Stimulated activated CD4-positive, alpha-beta T cell treated with anti-CD3 and anti-CD28 coated beads, Interleukin-12 subunit alpha, Interleukin-12 subunit beta, amount 100 ng/mL, for 24 hours (primary cell): ENCODE results near the gene TMEM184A.

Experiments
- DNase-seq, 2 experiments: peaks; one replicate each; pipeline ENCODE4 v3.0.0-alpha.2; 2020; ENCODE audit warnings: low read depth in 2 of 2

Gene TMEM184A

DNA sequence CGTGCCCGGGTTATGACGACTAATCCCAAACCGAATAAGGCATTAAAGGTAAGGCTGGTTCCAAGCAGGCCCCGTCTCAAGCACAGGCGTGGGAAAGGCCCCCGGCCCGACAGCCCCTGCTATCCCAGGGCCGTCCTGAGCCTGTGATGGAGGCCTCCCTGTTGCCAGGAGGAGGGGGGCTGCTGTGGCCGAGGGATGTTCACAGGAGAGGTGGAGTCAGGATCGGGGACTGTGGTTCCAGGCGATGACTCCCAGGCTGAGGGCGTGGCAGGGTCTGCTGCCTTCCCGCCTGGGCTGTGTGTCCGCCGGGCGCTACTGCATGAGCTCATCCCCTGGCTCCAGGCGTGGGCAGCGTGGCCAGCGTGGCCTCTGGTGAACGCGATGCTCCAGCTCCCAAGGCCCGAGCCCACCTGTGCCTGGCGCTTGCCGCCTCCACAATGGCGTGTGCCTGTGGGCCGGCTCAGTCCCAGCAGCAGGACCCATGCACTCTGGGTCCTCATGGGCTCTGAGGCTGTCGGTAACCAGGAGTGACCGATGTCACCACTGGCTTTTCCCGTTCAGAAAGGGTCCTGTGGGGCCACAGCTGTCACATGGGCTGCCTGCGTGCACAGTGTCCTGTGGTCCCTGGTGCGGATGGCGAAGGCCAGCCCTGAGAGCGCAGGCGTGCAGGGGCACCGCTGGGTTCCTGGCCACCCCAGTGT, 16.7 kb downstream of the TMEM184A start:
- no peak for DNase-seq

DNA sequence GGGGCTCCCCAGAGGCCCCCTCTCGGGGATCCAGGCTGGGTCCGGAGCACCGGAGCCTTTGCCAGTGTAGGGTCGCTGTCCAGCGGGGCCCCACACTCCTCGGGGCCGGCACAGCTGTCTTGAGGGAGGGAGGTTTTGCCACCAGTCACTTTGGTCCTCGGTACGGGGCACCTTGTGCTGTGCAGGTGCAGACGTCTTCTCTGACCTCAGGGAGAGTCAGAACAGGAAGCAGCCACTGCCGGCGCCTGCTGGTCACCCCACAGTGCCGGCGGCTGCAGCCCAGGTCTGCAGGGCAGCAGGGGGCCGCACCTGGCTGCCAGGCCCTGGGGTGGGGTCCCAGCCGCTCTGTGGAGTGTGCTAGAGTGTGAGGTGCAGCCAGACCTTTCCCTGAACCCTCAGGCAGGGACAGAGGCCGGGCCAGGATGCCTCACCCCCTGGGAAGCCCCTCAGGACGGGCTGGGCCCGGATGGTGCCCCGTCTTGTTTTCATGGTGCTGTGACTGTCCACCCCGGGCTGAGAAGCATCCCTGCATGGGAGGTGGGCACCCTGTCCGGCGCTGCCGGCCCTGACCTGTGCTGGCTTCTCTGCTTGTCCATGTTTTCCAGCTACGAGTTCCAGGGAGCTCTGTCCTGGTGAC, 17.3 kb downstream of the TMEM184A start:
- DNase-seq: no peak

DNA sequence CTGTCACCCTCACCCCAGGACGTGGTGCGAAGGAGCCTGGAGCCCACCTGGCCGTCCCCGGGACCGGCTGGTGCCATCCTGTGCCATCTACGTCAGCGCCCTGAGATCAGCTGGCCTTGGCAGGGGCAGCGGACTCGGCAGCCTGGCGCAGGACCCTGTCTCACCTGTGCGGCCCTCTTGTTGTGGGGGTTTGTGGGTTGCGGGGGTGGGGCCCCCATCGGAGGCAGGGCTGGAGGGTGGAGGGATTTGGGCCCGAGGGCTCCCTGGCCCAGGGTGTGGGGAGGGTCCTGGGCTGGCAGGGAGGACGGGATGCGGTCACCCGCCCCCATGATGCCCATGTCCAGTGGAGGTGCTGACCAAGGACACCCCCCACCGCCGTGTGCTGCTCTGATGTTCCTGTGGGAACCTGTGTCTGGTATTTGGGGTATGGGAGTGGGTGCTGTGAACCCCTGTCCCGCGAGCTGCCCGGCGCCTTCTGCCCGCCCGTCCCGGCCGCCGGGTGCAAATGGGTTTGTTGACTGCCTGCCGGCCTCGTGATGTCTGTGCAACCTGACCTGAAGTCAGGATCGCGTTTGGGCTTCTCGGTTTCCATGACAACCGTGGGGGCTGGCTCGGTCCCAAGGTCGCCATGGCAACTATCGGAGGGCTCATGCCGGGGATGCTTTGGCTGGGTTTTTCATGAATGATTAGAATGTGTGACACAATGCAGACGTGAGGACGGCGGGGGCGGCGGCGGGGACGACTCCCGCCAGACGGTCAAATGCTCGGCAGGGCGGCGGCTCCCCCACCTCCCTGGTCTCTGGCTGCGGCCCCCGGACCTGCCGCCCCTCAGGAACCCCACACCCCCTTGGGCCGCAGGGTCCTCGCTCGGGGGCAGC, 18.2 kb downstream of the TMEM184A start:
- DNase-seq: no peak

DNA sequence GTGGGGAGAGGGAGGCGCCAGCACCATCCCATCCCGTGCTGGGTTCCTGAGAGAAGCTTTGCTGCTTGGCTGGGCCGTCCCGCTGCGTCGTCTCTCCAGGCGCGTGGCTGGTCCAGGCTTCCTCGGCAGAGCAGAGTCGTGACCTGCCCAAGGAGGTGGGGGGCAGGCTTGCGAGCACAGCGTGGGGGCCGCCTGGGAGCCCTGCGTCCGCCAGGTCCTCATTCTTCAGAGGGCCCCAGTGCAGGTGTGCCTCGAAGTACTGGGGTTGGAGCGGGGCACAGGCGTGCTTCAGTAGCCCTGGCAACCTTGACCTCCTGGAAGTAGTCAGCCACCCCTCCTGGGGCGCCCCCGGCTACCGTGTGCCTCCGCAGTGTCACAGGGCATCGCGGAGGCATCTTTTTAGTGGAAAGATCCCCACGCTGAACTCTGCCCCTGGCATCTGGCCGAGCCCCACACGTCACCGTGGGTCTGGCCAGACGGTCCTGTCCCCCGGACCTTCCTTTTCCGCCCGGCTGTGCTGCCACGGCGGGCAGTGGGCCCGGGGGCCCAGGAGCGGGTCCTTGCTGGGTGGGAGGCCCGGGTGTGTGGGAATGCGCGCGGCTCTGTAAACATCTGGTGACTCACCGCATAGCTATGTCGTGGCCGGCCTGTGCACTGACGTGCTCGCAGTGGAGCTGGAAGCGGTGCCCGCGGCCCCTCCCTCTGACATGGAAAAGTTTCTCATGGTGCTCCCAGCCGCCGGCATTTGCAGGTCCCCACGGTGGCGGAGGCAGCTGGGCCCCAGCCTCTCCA, 19.1 kb downstream of the TMEM184A start:
- no peak for DNase-seq

DNA sequence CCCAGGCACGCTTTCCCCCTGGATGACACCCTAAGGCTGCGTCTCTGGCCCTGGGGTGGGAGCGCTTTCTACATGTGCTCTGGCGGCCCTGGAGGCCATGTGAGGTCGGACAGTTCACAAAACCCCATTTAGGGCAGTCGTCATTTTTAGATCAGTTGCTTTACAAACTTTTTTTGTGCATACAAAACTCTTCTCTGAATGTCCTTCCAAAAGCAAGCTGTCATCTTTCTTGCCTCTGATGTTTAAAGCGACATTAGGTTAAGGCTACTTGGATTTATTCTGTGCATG, 19.6 kb downstream of the TMEM184A start:
- DNase-seq: no peak

DNA sequence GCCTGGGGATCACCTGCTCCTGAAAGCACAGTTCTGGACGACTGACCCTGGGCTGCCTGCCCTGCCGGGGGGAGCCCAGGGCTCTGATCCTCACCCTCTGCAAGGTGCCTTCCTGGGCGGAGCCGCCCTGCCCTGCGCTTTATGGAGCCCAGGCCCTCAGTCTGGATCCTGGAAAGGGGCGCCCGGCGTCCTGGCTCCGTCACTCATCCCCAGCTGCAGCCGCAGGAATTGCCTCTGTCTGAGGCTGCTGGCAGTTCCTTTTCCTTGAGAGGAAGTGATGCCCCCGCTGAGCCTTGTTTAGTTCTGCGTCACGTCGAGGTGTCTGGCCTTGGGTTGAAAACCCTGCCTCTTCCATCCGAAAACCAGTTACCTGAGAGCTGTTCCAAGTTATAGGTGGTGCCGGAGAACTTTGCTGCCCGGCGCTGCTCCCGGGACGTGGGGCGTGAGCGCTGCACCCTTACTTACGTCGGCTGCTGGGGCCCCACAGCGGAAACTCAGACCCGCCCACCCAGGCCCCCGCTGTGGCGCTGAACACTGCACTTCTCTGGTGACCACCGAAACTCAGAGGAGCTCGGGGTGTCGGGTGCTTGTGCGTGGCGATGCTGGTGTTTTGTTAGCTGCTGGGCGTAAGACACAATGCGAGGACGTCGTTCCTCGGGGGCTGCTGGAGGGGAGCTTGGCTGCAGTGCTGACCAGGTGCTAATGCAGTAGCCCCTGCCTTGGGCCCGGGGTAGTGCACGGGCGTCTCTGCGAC, 20.1 kb downstream of the TMEM184A start:
- DNase-seq: no peak

DNA sequence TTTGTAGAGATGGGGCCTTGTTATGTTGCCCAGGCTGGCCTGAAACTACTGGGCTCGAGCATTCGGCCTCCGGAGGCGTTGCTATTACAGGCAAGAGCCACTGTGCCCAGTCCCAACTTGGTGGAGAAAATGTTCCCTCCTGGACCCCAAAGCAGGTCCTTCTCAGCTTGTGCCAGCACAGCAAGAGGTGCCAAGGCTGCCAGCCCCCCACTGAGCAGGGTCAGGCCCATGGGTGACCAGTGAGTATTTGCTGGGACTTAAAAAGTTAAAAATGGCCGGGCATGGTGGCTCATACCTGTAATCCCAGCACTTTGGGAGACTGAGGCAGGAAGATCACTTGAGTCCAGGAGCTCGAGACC, 20.9 kb downstream of the TMEM184A start:
- no peak for DNase-seq

DNA sequence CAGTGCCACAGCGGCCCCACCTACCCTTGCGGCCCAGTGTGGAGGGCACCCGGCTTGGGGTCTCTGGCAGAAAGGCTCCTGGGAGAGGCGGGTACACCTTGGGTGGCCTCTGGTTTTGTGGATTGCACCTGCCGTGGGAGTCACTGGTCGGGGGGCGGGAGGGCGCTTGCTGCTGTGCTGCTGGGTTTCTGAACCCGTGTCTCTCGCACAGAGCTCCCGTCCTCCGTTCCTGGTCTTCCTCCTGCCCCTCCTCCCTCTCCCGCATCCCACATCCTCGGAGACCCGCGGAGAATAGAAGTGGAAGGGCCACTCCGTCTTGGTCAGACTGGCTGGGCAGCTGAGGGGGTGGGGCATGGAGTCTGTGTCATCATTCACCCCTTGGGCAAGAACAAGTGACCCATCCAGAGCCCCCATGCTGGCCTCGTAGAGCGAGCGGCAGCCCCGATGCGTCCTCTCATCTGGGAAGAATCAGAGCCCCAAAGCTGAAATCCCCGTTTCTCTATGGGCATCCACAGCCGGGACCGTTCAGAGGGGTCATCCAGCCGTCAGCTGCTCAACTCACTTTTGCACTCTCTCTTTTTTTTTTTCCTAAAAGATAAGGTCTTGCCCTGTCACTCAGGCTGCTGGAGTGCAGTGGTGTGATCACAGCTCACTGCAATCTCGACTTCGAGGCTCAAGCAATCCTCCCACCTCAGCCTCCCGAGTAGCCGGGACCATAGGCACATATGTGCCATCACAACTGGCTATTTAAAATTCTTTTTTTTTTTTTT, 21.5 kb downstream of the TMEM184A start:
- no peak for DNase-seq

DNA sequence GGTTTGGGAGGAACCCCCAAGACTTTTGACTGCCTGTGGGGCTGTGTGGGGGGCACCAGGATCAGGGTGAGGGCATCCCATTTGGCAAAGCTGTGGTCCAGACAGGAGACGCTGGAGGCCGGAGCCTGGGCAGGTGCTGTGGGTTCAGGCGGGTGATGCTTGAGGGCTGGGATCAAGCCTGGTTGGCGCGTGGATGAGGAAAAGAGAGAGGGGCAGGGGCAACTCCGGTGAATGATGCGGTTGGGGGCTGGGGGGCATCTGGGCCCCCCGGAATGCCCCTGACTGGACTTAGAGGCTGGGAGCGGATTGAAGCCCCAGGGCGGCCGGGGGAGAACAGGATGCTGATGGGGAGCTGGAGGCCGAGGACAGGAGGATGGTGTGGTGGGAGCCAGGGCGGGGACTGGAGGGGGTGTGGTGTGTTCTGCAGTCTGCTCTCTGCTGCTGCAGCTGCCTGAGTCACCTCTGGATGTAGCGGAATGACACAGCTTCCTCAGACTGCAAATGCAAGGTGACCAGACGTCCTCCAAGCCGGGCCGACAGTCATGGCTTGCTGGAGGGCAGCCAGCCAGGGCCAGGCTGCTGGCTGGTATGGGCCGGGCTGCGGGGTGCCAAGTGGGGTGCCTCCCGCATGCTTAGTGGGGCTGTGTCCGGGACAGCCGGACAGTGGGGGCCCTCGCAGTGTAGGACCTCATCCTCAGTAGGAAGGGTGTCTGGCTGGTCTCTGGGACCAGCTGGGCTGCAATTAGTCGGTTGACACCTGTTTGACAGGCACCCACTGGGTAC, 22.3 kb downstream of the TMEM184A start:
- no peak for DNase-seq

DNA sequence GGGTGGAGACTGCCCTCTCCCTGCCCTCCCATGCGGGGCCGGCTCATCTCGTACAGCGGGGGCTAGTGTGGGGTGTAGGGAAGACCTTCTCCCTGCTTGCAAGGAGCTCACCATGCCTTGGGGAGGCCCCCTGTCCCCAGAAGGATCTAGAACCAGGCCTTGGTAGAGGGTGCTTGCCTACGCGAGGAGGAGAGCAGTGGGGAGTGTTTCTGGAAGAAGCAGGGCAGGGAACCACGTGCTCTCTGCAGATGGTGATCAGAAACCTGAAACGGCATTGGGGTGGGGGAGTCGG, 22.8 kb downstream of the TMEM184A start:
- DNase-seq: no peak

DNA sequence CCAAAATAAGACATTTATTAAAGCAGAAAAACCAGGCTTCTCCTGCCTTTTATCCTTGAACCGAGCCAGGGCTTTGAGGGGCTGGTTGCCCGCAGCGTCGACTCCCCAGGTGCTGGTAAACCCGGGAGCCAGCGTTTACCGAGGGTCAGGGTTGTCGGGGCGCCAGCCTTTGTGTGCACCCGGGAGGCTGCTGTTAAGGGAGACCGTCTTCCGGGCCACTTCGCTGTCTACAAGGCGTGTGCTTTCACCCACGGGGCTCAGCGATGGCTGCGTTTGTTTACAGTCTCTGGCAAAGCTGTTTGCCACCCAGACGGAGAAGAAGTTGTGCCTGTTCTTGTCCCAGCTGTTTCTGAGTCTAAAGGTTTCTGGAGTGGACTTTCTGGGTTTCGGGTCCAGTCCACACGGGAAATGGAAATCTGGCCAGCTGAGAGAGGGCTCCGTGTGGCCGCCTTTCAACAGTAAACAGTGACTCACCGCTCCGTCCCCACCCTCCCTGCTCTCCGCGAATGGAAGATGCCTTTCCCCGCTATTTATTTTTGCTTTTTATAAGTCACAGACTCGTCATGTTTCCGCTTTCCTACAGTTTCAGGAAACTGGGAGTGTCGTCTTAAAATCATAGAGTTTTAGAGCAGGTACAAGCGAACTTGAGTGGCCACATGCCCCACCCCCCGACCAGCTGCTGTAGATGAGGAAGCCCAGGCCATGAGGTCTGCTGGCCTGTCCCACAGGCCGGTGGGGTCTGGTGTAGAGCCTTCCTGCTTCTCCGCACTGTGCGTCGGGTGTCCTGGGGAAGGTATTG, 23.4 kb downstream of the TMEM184A start:
- DNase-seq: peak; percentile 30 to 54

DNA sequence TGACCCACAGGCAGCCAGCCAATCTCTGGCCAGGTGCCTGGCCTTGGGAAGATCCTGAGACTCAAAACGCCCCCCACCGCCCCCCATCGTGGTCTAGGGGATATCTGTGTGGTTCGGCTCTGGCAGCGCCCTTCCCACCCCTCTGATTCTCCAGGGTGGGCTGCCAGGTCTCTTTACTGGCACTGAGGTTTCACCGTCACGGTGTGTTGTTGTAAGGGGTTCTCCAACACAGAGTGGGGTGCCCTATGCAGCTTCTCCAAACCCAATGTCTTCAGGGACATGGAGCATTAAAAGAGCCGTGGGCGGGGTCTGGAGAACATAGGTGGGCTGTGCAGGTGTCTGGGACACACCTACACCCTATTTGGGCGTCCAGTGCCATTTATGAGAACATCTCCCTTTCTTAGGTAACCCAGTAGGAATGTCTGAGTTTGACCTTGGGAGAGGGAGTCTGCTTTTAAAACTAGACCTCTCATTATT, 24.0 kb downstream of the TMEM184A start:
- no peak for DNase-seq

DNA sequence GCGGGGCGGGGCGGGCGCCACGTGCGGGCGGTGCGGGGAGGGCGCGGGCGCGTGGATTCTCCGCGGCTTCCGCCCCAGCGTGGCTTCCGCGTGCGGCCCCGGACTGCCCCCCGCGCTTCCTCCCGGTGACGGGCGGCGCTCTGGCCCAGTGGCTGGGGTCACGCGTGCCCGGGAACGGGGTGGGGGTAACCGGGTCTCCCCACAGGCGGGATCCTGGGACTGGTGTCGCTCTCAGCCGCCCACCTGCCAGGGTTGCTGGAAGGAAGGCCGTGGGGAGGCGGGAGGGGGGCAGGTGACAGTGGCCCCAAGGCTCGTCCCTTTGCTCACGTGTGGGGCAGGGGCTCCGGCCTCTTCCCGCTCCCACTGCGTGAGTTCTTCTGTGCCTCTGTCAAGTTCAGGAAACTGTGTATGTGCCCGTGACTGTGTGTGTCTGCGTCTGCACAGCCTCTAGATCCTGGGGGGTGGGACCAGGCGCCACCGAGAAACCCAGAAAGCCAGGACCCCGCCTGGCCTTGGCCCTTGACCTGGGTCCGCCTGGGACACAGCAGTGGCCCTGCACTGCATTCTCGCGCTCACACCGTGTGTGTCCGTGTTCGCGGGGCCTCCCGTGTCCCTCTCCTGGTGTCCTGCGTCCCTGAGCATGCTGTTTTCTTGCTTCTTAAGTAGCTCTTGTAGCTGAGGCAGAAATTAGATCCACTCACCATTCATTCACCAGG, 24.6 kb downstream of the TMEM184A start:
- no peak for DNase-seq

DNA sequence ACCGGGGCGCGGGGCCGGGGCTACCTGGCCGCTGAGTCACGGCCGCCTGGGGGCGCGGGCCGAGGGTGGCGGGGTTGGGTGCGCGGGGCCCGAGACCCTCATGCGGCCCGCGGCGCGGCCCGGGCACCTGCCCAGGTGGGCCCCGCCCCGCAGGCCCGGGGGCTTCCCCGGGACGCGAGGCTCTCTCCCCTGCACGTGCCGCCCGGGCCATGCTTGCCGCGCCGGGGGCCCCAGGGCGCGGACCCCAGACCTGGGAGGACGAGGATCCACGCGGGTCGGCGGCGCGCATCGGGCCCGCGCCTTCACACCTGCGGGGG, 25.1 kb downstream of the TMEM184A start:
- DNase-seq: no peak

DNA sequence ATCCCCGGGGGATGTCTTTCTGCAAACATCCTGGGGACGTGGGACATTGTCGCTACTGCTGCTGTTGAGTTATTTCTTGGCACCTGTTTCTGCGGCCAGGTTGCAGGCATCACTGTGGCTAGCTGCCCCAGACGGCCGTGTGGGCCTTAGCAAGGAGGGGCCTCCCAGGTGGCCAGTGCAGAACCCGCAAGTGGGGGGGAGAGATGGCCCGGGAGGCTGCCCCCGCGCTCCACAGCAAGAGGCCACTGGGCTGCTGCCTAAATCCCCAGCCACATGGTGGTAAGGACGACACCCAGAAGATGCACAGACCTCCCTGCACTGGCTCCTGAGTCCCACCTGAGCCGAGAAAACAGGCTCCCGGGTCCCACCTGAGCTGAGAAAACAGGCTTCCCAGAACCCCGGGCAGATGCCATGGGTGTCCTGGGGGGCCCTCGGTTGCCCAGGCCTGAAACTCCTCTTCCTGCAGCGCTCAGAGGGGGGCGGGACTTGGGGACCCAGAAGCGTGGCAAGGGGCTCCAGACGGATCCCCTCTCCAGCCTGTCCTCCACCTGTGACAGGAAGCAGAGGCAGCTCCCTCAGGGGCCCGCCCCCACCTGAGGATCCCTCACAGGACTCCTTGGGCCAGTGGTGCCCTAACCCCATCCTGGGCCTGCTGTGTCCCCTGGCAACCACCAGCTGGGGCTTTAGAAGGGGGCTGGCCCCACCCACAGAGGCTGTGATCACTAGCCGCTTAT, 26.5 kb downstream of the TMEM184A start:
- DNase-seq: no peak

DNA sequence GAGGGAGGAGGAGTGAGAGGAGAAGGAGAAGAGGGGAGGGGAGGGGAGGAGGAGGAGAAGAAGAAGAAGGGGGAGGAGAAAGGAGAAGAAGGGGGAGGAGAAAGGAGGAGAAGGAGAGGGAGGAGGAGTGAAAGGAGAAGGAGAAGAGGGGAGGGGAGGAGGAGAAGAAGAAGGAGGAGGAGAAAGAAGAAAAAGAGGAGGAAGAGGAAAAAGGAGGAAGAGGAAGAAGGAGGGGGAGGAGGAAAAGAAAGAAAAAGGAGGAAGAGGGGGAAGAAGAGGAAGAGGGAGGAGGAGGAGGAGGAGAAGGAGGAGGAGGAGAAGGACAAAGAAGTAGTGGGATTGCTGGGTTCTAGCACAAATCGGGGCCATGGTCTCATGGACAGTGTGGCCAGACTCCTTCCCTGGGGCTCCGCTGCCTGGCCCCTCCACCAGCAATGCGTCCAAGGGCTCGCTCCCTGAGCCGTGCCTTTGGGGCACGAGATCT, 29.7 kb downstream of the TMEM184A start:
- no peak for DNase-seq

DNA sequence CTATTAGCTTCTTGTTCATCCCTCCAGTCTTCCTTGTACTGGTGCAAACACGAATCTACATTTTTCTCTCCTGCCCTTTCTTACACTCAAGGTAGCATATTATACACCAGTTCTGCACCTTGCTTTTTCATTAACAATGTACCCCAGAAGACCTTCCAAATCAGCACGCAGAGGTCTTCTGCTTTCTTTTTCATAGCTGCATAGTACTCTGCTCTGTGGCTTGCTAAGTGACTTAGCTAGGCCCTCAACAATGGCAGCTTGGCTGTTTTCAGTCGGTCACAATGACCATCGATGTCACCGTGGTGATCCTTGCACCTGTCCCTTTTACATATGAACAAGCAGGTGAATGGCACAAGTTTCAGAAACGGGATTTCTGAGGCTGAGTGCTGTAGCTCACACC, 30.6 kb downstream of the TMEM184A start:
- no peak for DNase-seq

DNA sequence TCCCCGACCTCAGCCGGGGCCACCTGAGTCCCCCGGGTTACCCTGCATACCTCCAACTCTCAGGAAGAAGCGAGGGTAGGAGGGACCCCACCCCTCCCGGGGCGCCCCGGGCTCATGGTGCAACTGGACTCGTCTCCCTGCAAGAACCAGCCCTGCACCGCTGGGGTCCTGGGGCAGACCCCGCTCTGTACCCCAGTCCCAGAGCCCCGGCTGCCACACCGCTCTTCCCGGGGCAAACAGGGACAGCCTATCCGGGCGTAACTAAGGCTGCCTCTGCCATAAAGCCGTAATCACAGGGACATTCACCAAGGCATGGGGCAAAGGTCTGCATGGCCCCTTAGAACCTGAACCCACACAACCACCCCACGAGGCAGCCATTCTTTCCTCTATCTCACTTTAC, 32.2 kb downstream of the TMEM184A start:
- DNase-seq: no peak
